HCT116 (cell line): ENCODE measurements around the gene CLCF1. TPM values are rescaled to one million over a fixed set of nuclear protein-coding genes. Genes with fewer than 3 reads are reported as not detected.

Source experiments
- ATAC-seq: fragments of 200-7000 bp; cut with Tn5 transposase; 2 replicates; pipeline ENCODE4 v1.9.1; 2020; ENCODE audit warnings: mild to moderate bottlenecking, moderate library complexity
- BruUV-seq: library from RNA; stranded (reverse); fragments of 400-500 nt; replicated peaks from 2 replicates; lab custom pipeline; 2021; lab: Mats Ljungman, UMichigan
- CTCF ChIA-PET: fragments of 300-600 bp; sonication (Branson Sonifier 250); formaldehyde crosslinking; loops from one replicate; lab custom pipeline; 2021; ENCODE audit warnings: antibody characterized with exemption; lab: Charles Lee
- POLR2A ChIA-PET: fragments of 300-600, 350-600 bp; sonication (Branson Sonifier 250); formaldehyde crosslinking; loops from one replicate; lab custom pipeline; 2021; ENCODE audit warnings: antibody characterized with exemption; lab: Charles Lee
- RAD21 ChIA-PET, 2 experiments: fragments of 300-600 bp; sonication (Branson Sonifier 250); formaldehyde crosslinking; loops; one replicate each; lab custom pipeline; 2023; ENCODE audit warnings: low total read pairs in 2 of 2; ENCODE audit not compliant: uncharacterized antibody in 2 of 2, unreplicated experiment in 2 of 2, low non-redundant PET in 1 of 2; lab: Charles Lee
- DNase-seq: peaks from one replicate; pipeline ENCODE4 v3.0.0-alpha.2; 2010; ENCODE audit warnings: low read depth, low spot score
- H2AFZ ChIP-seq: fragments of 200-600 bp; shearing (Covaris generic), sonication (generic); 2 replicates; pipeline ENCODE4 v1.6.1; 2017; ENCODE audit warnings: low read depth, mixed run types, mixed read lengths, antibody characterized with exemption, low read length; ENCODE audit not compliant: poor library complexity, severe bottlenecking
- H3K27ac ChIP-seq: 2 replicates; pipeline ENCODE4 v1.5.1; 2012; ENCODE audit warnings: low read depth, low read length
- H3K27me3 ChIP-seq: fragments of 200-600 bp; sonication (generic); 2 replicates; pipeline ENCODE4 v1.6.1; 2016; ENCODE audit warnings: mixed run types, low read length, mixed read lengths; ENCODE audit not compliant: insufficient read depth
- H3K36me3 ChIP-seq, 2 experiments: fragments of 200-500 bp in 1 of 2; fragments of 200-600 bp in 1 of 2; sonication (Bioruptor generic) in 1 of 2; sonication (generic) in 1 of 2; 2 replicates each; pipeline versions ENCODE4 v1.5.1 to v1.6.1; 2014 to 2016; ENCODE audit warnings: low read length in 2 of 2, inconsistent platforms in 1 of 2, mixed read lengths in 1 of 2, mixed run types in 1 of 2; ENCODE audit not compliant: insufficient read depth in 2 of 2, control insufficient read depth in 1 of 2
- H3K4me1 ChIP-seq, 2 experiments: fragments of 200-600 bp in 1 of 2; sonication (generic) in 1 of 2; 2 replicates each; pipeline versions ENCODE4 v1.5.1 to v1.6.1; 2012 to 2017; ENCODE audit warnings: low read length in 2 of 2, inconsistent platforms in 1 of 2, mild to moderate bottlenecking in 1 of 2, mixed read lengths in 1 of 2, mixed run types in 1 of 2, moderate library complexity in 1 of 2; ENCODE audit not compliant: insufficient read depth in 2 of 2, control insufficient read depth in 1 of 2
- H3K4me2 ChIP-seq: fragments of 200-600 bp; sonication (generic); 2 replicates; pipeline ENCODE4 v1.6.1; 2017; ENCODE audit warnings: mixed run types, low read length, mixed read lengths
- H3K4me3 ChIP-seq, 2 experiments: fragments of 200-600 bp in 1 of 2; sonication (generic) in 1 of 2; replicated peaks in 1 of 2; 2 replicates each; pipeline ENCODE4 v1.5.1; 2011 to 2016; ENCODE audit warnings: low read length in 2 of 2, control low read depth in 1 of 2, low read depth in 1 of 2, mild to moderate bottlenecking in 1 of 2, mixed read lengths in 1 of 2, mixed run types in 1 of 2
- H3K79me2 ChIP-seq: fragments of 200-600 bp; sonication (generic); 2 replicates; pipeline ENCODE4 v1.6.1; 2017; ENCODE audit warnings: mild to moderate bottlenecking, mixed run types, low read length, moderate library complexity, mixed read lengths; ENCODE audit not compliant: insufficient read depth
- H3K9ac ChIP-seq: fragments of 200-600 bp; sonication (generic); 2 replicates; pipeline ENCODE4 v1.6.1; 2016; ENCODE audit warnings: low read length, mixed read lengths
- H3K9me2 ChIP-seq: fragments of 200-600 bp; sonication (generic), shearing (Covaris generic); 2 replicates; pipeline ENCODE4 v1.6.1; 2017; ENCODE audit warnings: mixed run types, mild to moderate bottlenecking, moderate library complexity; ENCODE audit not compliant: insufficient read depth
- H3K9me3 ChIP-seq, 2 experiments: fragments of 200-500 bp in 1 of 2; fragments of 200-600 bp in 1 of 2; sonication (Bioruptor generic) in 1 of 2; sonication (generic) in 1 of 2; 2 replicates each; pipeline ENCODE4 v1.6.1; 2014 to 2017; ENCODE audit warnings: low read length in 2 of 2, mixed read lengths in 2 of 2, inconsistent platforms in 1 of 2, low read depth in 1 of 2, mild to moderate bottlenecking in 1 of 2, mixed run types in 1 of 2, moderate library complexity in 1 of 2; ENCODE audit not compliant: control insufficient read depth in 1 of 2, insufficient read depth in 1 of 2
- H4K20me1 ChIP-seq: fragments of 200-600 bp; sonication (generic), shearing (Covaris generic); 2 replicates; pipeline ENCODE4 v1.6.1; 2017; ENCODE audit warnings: mixed run types, mild to moderate bottlenecking, moderate library complexity; ENCODE audit not compliant: insufficient read depth
- ATF3 ChIP-seq: IDR thresholded peaks from 2 replicates; pipeline ENCODE4 v1.6.1; 2012
- CBX3 ChIP-seq: IDR thresholded peaks from 2 replicates; pipeline ENCODE4 v1.6.1; 2012; ENCODE audit warnings: low read depth
- CEBPB ChIP-seq: IDR thresholded peaks from 2 replicates; pipeline ENCODE4 v1.6.1; 2012; ENCODE audit warnings: low read depth
- EGR1 ChIP-seq: IDR thresholded peaks from 2 replicates; pipeline ENCODE4 v1.6.1; 2012; ENCODE audit warnings: low read depth
- EZH2 ChIP-seq: fragments of 200-600 bp; sonication (generic); IDR thresholded peaks from 2 replicates; pipeline ENCODE4 v1.6.1; 2017; ENCODE audit warnings: antibody characterized with exemption, mixed run types
- EZH2phosphoT487 ChIP-seq: fragments of 200-600 bp; IDR thresholded peaks from 2 replicates; pipeline ENCODE4 v1.6.1; 2018; ENCODE audit warnings: antibody characterized with exemption, borderline replicate concordance
- FOSL1 ChIP-seq: IDR thresholded peaks from 2 replicates; pipeline ENCODE4 v1.6.1; 2012; ENCODE audit warnings: low read depth
- JUND ChIP-seq: IDR thresholded peaks from 2 replicates; pipeline ENCODE4 v1.6.1; 2012
- MAX ChIP-seq: IDR thresholded peaks from 2 replicates; pipeline ENCODE4 v1.6.1; 2012
- POLR2A ChIP-seq: IDR thresholded peaks from 2 replicates; pipeline ENCODE4 v1.7.0; 2011; ENCODE audit warnings: borderline replicate concordance; ENCODE audit not compliant: insufficient read depth, insufficient read length; ENCODE audit errors: extremely low read depth
- REST ChIP-seq: IDR thresholded peaks from 2 replicates; pipeline ENCODE4 v1.6.1; 2012; ENCODE audit warnings: low read depth
- SIN3A ChIP-seq: IDR thresholded peaks from 2 replicates; pipeline ENCODE4 v1.6.1; 2012; ENCODE audit warnings: low read depth
- SRF ChIP-seq: IDR thresholded peaks from 2 replicates; pipeline ENCODE4 v1.6.1; 2012; ENCODE audit warnings: low read depth
- TCF7L2 ChIP-seq: IDR thresholded peaks from 2 replicates; pipeline ENCODE4 v1.7.0; 2011; ENCODE audit warnings: borderline replicate concordance, inconsistent platforms; ENCODE audit not compliant: insufficient read depth, insufficient read length; ENCODE audit errors: extremely low read depth
- YY1 ChIP-seq: IDR thresholded peaks from 2 replicates; pipeline ENCODE4 v1.6.1; 2011; ENCODE audit warnings: low read length, low read depth, moderate library complexity, mild to moderate bottlenecking; ENCODE audit not compliant: insufficient replicate concordance; ENCODE audit errors: extremely low read depth
- ZFX ChIP-seq: fragments of 450-650 bp; IDR thresholded peaks from 2 replicates; pipeline ENCODE4 v1.6.1; 2017
- intact Hi-C: fragments of 100-400 bp; cut with micrococcal nuclease; formaldehyde crosslinking; loops from 2 replicates; pipeline ENCODE4 v1.10.0; 2022
- total RNA-seq: library from RNA; stranded (reverse); gene quantifications from one replicate; pipeline ENCODE4 v1.2.1, GENCODE V29; 2021; ENCODE audit not compliant: unreplicated experiment
- TF ChIP-seq, protein P1 (sequence below), 3 experiments: fragments of 200-600 bp in 1 of 3; sonication (generic) in 1 of 3; IDR thresholded peaks in 2 of 3; conservative IDR thresholded peaks in 1 of 3; 2 replicates each; pipeline ENCODE4 v1.5.1; 2012 to 2017; ENCODE audit warnings: low read depth in 2 of 3, low read length in 2 of 3, antibody characterized with exemption in 1 of 3, borderline replicate concordance in 1 of 3, control low read depth in 1 of 3, mild to moderate bottlenecking in 1 of 3, mixed read lengths in 1 of 3, mixed run types in 1 of 3, moderate library complexity in 1 of 3; ENCODE audit not compliant: insufficient read depth in 1 of 3
- TF ChIP-seq, protein P2 (sequence below): IDR thresholded peaks from 2 replicates; pipeline ENCODE4 v1.6.1; 2011; ENCODE audit warnings: mild to moderate bottlenecking, low read length, moderate library complexity; ENCODE audit not compliant: insufficient replicate concordance; ENCODE audit errors: extremely low read depth

Gene CLCF1
- total RNA-seq, 1 experiment from 2014 or later, result 12.2 TPM

DNA sequence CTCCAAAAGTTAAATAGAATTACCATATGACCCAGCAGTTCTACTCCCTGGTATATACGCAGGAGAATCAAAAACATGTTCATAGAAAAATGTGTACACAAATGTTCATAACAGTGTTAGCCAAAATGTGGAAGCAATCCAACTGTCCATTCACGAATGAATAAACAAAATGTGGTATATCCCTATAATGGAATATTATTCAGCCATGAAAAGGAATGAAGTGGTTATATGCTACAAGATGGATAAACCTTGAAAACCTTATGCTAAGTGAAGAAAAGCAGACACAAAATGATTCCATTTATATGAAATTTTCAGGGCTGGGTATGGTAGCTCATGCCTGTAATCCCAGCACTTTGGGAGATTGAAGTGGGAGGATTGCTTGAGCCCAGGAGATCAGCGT is 36.1 kb downstream of the CLCF1 start:
- ChIA-PET RAD21 (no interaction called here), POLR2A (no interaction called here), CTCF (interaction anchor here (1.3 to 2.2 kb wide), 2 partner anchors 10 to 14 kb away, joined by 3 to 5 read pairs; no protein-coding TSS in a partner anchor)
- no peak for DNase-seq
- intact Hi-C loops, result no loop called here
- H3K4me3 ChIP-seq, result no peak overlapping the region
- no peak overlapping the region for H3K9ac ChIP-seq
- H3K9me2 ChIP-seq, result no peaks in the 10 kb centered on the region
- H3K79me2 ChIP-seq, result no peaks in the 10 kb centered on the region
- no peak for ATAC-seq
- no peaks in the 10 kb centered on the region for H3K9me3 ChIP-seq
- TF ChIP-seq REST, result no peak
- no peak for TF ChIP-seq JUND
- TF ChIP-seq MAX, result no peak
- no peak for TF ChIP-seq SIN3A
- TF ChIP-seq ATF3, result no peak
- TF ChIP-seq, protein P1, sequence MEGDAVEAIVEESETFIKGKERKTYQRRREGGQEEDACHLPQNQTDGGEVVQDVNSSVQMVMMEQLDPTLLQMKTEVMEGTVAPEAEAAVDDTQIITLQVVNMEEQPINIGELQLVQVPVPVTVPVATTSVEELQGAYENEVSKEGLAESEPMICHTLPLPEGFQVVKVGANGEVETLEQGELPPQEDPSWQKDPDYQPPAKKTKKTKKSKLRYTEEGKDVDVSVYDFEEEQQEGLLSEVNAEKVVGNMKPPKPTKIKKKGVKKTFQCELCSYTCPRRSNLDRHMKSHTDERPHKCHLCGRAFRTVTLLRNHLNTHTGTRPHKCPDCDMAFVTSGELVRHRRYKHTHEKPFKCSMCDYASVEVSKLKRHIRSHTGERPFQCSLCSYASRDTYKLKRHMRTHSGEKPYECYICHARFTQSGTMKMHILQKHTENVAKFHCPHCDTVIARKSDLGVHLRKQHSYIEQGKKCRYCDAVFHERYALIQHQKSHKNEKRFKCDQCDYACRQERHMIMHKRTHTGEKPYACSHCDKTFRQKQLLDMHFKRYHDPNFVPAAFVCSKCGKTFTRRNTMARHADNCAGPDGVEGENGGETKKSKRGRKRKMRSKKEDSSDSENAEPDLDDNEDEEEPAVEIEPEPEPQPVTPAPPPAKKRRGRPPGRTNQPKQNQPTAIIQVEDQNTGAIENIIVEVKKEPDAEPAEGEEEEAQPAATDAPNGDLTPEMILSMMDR (IDR thresholded peaks at IDR 0.05 in 2 of 3, conservative IDR thresholded peaks at IDR 0.05 in 1 of 3; ENCODE audit: borderline replicate concordance in 1 of 3, insufficient read depth in 1 of 3, low read depth in 2 of 3, low read length in 2 of 3), result no peak
- no peak for TF ChIP-seq CEBPB
- TF ChIP-seq EGR1, result no peak
- no peak for TF ChIP-seq TCF7L2
- no peak for TF ChIP-seq ZFX
- TF ChIP-seq, protein P2, sequence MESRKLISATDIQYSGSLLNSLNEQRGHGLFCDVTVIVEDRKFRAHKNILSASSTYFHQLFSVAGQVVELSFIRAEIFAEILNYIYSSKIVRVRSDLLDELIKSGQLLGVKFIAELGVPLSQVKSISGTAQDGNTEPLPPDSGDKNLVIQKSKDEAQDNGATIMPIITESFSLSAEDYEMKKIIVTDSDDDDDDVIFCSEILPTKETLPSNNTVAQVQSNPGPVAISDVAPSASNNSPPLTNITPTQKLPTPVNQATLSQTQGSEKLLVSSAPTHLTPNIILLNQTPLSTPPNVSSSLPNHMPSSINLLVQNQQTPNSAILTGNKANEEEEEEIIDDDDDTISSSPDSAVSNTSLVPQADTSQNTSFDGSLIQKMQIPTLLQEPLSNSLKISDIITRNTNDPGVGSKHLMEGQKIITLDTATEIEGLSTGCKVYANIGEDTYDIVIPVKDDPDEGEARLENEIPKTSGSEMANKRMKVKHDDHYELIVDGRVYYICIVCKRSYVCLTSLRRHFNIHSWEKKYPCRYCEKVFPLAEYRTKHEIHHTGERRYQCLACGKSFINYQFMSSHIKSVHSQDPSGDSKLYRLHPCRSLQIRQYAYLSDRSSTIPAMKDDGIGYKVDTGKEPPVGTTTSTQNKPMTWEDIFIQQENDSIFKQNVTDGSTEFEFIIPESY, result no peak
- TF ChIP-seq CBX3, result no peak
- TF ChIP-seq YY1, result no peak
- no peak for TF ChIP-seq EZH2phosphoT487
- TF ChIP-seq POLR2A, result no peak
- no peak for TF ChIP-seq EZH2
- TF ChIP-seq FOSL1, result no peak
- TF ChIP-seq SRF, result no peak
- H3K4me2 ChIP-seq, result no peak overlapping the region
- no peak overlapping the region for H2AFZ ChIP-seq
- no peaks in the 10 kb centered on the region for H3K4me1 ChIP-seq
- BruUV-seq, result no TSS peak
- no peaks in the 10 kb centered on the region; a peak in 1 of 4 replicates for H3K36me3 ChIP-seq
- H3K27me3 ChIP-seq, result no peaks in the 10 kb centered on the region
- H4K20me1 ChIP-seq, result no peaks in the 10 kb centered on the region
- H3K27ac ChIP-seq, result no peak overlapping the region
